SK-N-SH treated with all-trans-retinoic acid at 6 μM for 48 hours (cell line): ENCODE measurements around the gene PSMA1.

Experiments
- ARNTL ChIP-seq: fragments of 450-650 bp; formaldehyde crosslinking; IDR thresholded peaks from 2 replicates; pipeline ENCODE4 v1.5.0; 2020; ENCODE audit warnings: low read depth, mild to moderate bottlenecking, moderate library complexity, borderline replicate concordance
- CSDC2 ChIP-seq: fragments of 250-450 bp; sonication (Bioruptor Pico); IDR thresholded peaks from 2 replicates; pipeline ENCODE4 v1.5.0; 2020; ENCODE audit warnings: mild to moderate bottlenecking, moderate library complexity
- ESRRG ChIP-seq: fragments of 250-450 bp; sonication (Bioruptor Pico); IDR thresholded peaks from 2 replicates; pipeline ENCODE4 v1.6.1; 2021; ENCODE audit warnings: mild to moderate bottlenecking
- GLIS3 ChIP-seq: fragments of 250-450 bp; sonication (Bioruptor Pico); IDR thresholded peaks from 2 replicates; pipeline ENCODE4 v1.5.0; 2020; ENCODE audit warnings: mild to moderate bottlenecking, moderate library complexity
- RARB ChIP-seq: fragments of 250-450 bp; sonication (Bioruptor Pico); IDR thresholded peaks from 2 replicates; pipeline ENCODE4 v1.8.0; 2021; ENCODE audit warnings: mild to moderate bottlenecking, moderate library complexity
- ZC3H10 ChIP-seq: fragments of 250-450 bp; sonication (Bioruptor Pico); IDR thresholded peaks from 2 replicates; pipeline ENCODE4 v1.5.1; 2021; ENCODE audit warnings: mild to moderate bottlenecking, moderate library complexity
- ZNF70 ChIP-seq: fragments of 450-650 bp; formaldehyde crosslinking; IDR thresholded peaks from 2 replicates; pipeline ENCODE4 v1.5.0; 2020; ENCODE audit warnings: mild to moderate bottlenecking, moderate library complexity
- ZNF8 ChIP-seq: fragments of 450-650 bp; formaldehyde crosslinking; IDR thresholded peaks from 2 replicates; pipeline ENCODE4 v1.5.0; 2020; ENCODE audit warnings: mild to moderate bottlenecking, moderate library complexity
- TF ChIP-seq, protein P1 (sequence below): fragments of 250-450 bp; sonication (Bioruptor Pico); IDR thresholded peaks from 2 replicates; pipeline ENCODE4 v1.8.0; 2020; ENCODE audit warnings: mild to moderate bottlenecking, moderate library complexity, borderline replicate concordance
- TF ChIP-seq, protein P2 (sequence below): fragments of 250-450 bp; sonication (Bioruptor Pico); IDR thresholded peaks from 2 replicates; pipeline ENCODE4 v1.5.1; 2020; ENCODE audit warnings: low read depth, mild to moderate bottlenecking, moderate library complexity

DNA sequence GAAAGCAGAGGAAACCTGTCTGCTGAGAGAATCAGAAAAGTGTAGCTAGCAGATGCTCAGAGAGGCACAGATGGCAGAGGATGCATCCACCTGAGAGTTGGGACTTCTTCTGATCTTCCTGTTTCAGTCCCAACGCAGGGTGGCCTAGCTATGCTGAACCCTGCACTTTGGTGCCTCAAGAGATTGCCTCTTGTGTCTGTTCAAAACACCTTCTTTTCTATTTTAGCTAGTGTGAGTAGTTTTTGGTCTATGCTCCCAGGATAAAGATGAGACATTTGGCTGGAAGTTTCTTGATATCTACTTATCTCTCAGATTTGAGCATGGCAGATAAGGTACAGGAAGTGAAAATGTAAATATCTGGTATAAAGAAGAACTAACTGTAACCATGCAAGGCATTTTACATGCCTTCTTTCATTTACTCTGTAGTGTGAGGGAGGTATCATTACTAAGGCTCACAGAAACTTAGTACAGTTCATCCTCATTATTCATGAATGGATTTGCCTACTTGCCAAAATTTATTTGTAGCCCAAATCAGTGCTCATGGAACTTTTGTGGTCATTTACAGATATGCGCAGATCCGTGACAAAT lies 47.0 kb upstream of the PSMA1 start:
- TF ChIP-seq ZC3H10 (CRISPR knock-in tag) = no peak
- no peak for TF ChIP-seq CSDC2 (CRISPR knock-in tag)
- TF ChIP-seq, protein P1, sequence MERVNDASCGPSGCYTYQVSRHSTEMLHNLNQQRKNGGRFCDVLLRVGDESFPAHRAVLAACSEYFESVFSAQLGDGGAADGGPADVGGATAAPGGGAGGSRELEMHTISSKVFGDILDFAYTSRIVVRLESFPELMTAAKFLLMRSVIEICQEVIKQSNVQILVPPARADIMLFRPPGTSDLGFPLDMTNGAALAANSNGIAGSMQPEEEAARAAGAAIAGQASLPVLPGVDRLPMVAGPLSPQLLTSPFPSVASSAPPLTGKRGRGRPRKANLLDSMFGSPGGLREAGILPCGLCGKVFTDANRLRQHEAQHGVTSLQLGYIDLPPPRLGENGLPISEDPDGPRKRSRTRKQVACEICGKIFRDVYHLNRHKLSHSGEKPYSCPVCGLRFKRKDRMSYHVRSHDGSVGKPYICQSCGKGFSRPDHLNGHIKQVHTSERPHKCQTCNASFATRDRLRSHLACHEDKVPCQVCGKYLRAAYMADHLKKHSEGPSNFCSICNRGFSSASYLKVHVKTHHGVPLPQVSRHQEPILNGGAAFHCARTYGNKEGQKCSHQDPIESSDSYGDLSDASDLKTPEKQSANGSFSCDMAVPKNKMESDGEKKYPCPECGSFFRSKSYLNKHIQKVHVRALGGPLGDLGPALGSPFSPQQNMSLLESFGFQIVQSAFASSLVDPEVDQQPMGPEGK = no peak
- TF ChIP-seq RARB (CRISPR knock-in tag) = no peak
- TF ChIP-seq ZNF8 (CRISPR knock-in tag) = no peak
- TF ChIP-seq ARNTL = no peak
- TF ChIP-seq, protein P2, sequence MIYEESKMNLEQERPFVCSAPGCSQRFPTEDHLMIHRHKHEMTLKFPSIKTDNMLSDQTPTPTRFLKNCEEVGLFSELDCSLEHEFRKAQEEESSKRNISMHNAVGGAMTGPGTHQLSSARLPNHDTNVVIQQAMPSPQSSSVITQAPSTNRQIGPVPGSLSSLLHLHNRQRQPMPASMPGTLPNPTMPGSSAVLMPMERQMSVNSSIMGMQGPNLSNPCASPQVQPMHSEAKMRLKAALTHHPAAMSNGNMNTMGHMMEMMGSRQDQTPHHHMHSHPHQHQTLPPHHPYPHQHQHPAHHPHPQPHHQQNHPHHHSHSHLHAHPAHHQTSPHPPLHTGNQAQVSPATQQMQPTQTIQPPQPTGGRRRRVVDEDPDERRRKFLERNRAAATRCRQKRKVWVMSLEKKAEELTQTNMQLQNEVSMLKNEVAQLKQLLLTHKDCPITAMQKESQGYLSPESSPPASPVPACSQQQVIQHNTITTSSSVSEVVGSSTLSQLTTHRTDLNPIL = no peak
- TF ChIP-seq ESRRG = no peak
- no peak for TF ChIP-seq ZNF70
- TF ChIP-seq GLIS3 (CRISPR knock-in tag) = no peak
